ENCODE data around the gene MUC4.

MUC4 gene

DNA sequence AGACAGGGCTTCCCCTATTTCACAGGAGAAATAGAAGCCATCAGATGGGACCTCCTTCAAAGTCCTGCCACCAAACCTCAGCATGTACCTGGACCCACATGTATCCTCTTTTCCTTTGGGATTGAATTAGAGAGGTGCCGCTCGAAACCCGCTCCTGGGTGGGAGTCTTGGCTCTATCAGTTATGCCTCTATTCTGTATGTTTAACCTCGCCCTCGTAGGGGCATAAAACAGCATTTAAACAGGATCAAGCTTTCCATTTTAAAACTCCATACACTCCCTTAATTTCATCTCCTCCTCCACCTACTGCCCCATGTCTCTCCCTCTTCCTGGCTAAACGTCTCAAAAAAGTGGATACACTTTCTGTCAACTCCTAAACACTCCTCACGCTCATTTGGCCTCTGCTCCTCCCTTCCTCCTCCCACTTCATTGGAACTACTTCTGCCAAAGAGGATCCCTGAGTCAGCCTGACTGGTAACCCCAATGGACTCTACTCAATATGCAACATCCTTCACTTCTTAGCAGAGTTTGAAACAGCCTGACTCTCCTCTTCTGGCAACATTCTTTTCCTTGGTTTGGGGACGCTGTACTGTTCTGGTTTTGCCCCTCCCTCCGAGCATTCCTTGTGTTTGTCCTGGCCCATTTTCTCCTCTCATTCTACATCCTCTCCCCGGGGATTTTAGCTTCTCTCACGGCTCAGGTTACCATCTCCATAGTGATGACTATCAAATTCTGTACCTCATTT lies 114.0 kb downstream of the MUC4 start:
- DNase-seq: no peak

All from NCI-H1694 (cell line).